ENCODE measurements around the gene NPAS2.

- TF ChIP-seq CTCF (IDR thresholded peaks at IDR 0.05; ENCODE audit: low read depth, low read length) (no peak), EZH2phosphoT487 (IDR thresholded peaks at IDR 0.05; ENCODE audit: low read depth) (no peak)
Observed at GRCh38 chr2:100785626-100786296, 34.2 kb upstream of the NPAS2 start.
